ENCODE results near the gene DENND1A. TPM values are rescaled to one million over a fixed set of nuclear protein-coding genes. Genes with fewer than 3 reads are reported as not detected.

Gene DENND1A
- total RNA-seq, 1 experiment from 2014 or later, result 29.7 TPM

DNA sequence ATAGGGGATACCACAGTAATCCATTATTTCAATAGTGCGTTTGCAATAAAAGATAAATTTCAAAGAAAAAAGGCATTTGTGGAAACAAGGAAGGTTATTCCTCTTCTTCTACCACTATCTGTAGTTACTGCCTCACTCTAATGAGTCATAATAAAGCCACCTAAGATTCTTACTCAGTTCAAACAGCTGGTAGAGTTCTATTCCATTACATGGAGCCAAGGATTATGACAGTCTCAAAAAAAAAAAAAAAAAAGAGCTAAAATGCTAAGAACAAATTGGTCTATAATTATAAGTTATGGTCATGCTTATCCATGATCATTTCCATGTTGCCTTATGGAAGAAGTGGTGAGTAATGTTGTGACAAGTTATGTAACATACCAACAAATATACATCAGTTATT, 46.3 kb downstream of the DENND1A start:
- Histone ChIP-seq H2AFZ (ENCODE audit: low read length) (no peak overlapping the region), H3K9me2 (replicated peaks; ENCODE audit: low read length) (no peaks in the 10 kb centered on the region), H3K4me1 (ENCODE audit: insufficient read depth, low read length) (no peaks in the 10 kb centered on the region), H4K20me1 (ENCODE audit: low read length) (no peaks in the 10 kb centered on the region), H3K4me2 (ENCODE audit: low read length) (no peak overlapping the region), H3K27ac (ENCODE audit: low read length) (no peak overlapping the region), H3K36me3 (ENCODE audit: low read depth, low read length) (no peaks in the 10 kb centered on the region), H3K27me3 (ENCODE audit: low read length) (no peaks in the 10 kb centered on the region), H3K9ac (ENCODE audit: low read length) (no peak overlapping the region), H3K4me3 (ENCODE audit: low read length) (no peak overlapping the region), H3K9me3 (ENCODE audit: low read length) (no peaks in the 10 kb centered on the region), H3F3A (ENCODE audit: low read length, unreplicated experiment) (no peaks in the 10 kb centered on the region), H3K79me2 (ENCODE audit: low read length) (peaks cover 11% of the 10 kb centered on the region; the same call in 1 of the 2 replicates)
- CTCF ChIA-PET, result no interaction called here
- intact Hi-C loops (cut with micrococcal nuclease), result no loop called here
- TF ChIP-seq EZH2 (IDR thresholded peaks at IDR 0.05; ENCODE audit: low read length, unreplicated experiment) (no peak), CTCF (conservative IDR thresholded peaks at IDR 0.05; ENCODE audit: low read depth, low read length) (no peak), EZH2phosphoT487 (IDR thresholded peaks at IDR 0.05; ENCODE audit: borderline replicate concordance, low read length) (no peak)
- BruUV-seq (replicated peaks), result no TSS peak
- DNase-seq, result peak; percentile 8
- POLR2A ChIA-PET (ENCODE audit: unreplicated experiment), result no interaction called here
- no peak for ATAC-seq

- Histone ChIP-seq H3K4me3 (ENCODE audit: low read length) (no peak overlapping the region), H3K27ac (ENCODE audit: low read length) (no peak overlapping the region), H3K9ac (ENCODE audit: low read length) (no peak overlapping the region), H3K27me3 (ENCODE audit: low read length) (no peaks in the 10 kb centered on the region), H3K9me3 (ENCODE audit: low read length) (no peaks in the 10 kb centered on the region), H3K9me2 (replicated peaks; ENCODE audit: low read length) (no peaks in the 10 kb centered on the region), H4K20me1 (ENCODE audit: low read length) (no peaks in the 10 kb centered on the region), H3K4me2 (ENCODE audit: low read length) (no peak overlapping the region), H3K36me3 (ENCODE audit: low read depth, low read length) (0 out of 2 replicates have a peak, but pooled peaks cover under 1% of the 10 kb centered on the region), H2AFZ (ENCODE audit: low read length) (no peak overlapping the region), H3K79me2 (ENCODE audit: low read length) (peaks cover 11% of the 10 kb centered on the region; the same call in 1 of the 2 replicates), H3K4me1 (ENCODE audit: insufficient read depth, low read length) (no peaks in the 10 kb centered on the region), H3F3A (ENCODE audit: low read length, unreplicated experiment) (no peaks in the 10 kb centered on the region)
- intact Hi-C loops (cut with micrococcal nuclease), result no loop called here
- no peak for TF ChIP-seq EZH2 (IDR thresholded peaks at IDR 0.05; ENCODE audit: low read length, unreplicated experiment)
- TF ChIP-seq EZH2phosphoT487 (IDR thresholded peaks at IDR 0.05; ENCODE audit: borderline replicate concordance, low read length), result no peak
- TF ChIP-seq CTCF (conservative IDR thresholded peaks at IDR 0.05; ENCODE audit: low read depth, low read length), result no peak
- POLR2A ChIA-PET (ENCODE audit: unreplicated experiment), result no interaction called here
- CTCF ChIA-PET, result no interaction called here
- DNase-seq (no peak), ATAC-seq (no peak)
- BruUV-seq (replicated peaks), result no TSS peak
Measured at GRCh38 chr9:123881604-123882003, 48.3 kb downstream of the DENND1A start.

- ChIA-PET POLR2A (ENCODE audit: unreplicated experiment) (no interaction called here), CTCF (no interaction called here)
- H3K27ac ChIP-seq (ENCODE audit: low read length), result no peak overlapping the region
- no peak overlapping the region for H3K9ac ChIP-seq (ENCODE audit: low read length)
- H3K4me3 ChIP-seq (ENCODE audit: low read length), result no peak overlapping the region
- H3K9me2 ChIP-seq (replicated peaks; ENCODE audit: low read length), result no peaks in the 10 kb centered on the region
- H3K9me3 ChIP-seq (ENCODE audit: low read length), result no peaks in the 10 kb centered on the region
- H2AFZ ChIP-seq (ENCODE audit: low read length), result no peak overlapping the region
- no TSS peak for BruUV-seq (replicated peaks)
- no peaks in the 10 kb centered on the region for H3K4me1 ChIP-seq (ENCODE audit: insufficient read depth, low read length)
- H3K27me3 ChIP-seq (ENCODE audit: low read length), result no peaks in the 10 kb centered on the region
- H3K79me2 ChIP-seq (ENCODE audit: low read length), result peaks cover 11% of the 10 kb centered on the region; the same call in 1 of the 2 replicates
- no peak overlapping the region for H3K4me2 ChIP-seq (ENCODE audit: low read length)
- H3F3A ChIP-seq (ENCODE audit: low read length, unreplicated experiment), result no peaks in the 10 kb centered on the region
- no peak for DNase-seq
- no peaks in the 10 kb centered on the region for H4K20me1 ChIP-seq (ENCODE audit: low read length)
- intact Hi-C loops (cut with micrococcal nuclease), result no loop called here
- no peak for TF ChIP-seq EZH2phosphoT487 (IDR thresholded peaks at IDR 0.05; ENCODE audit: borderline replicate concordance, low read length)
- no peak for TF ChIP-seq CTCF (conservative IDR thresholded peaks at IDR 0.05; ENCODE audit: low read depth, low read length)
- no peak for TF ChIP-seq EZH2 (IDR thresholded peaks at IDR 0.05; ENCODE audit: low read length, unreplicated experiment)
- no peak for ATAC-seq
- H3K36me3 ChIP-seq (ENCODE audit: low read depth, low read length), result 0 out of 2 replicates have a peak, but pooled peaks cover 3% of the 10 kb centered on the region
Measured at GRCh38 chr9:123880420-123880819, 49.5 kb downstream of the DENND1A start.

All from PC-3 (cell line).